ENCODE data around the gene NHLRC4. TPM values are rescaled to one million over a fixed set of nuclear protein-coding genes. Genes with fewer than 3 reads are reported as not detected.

Gene NHLRC4
- total RNA-seq, 1 donor from 2014 or later, result 1.0 TPM

DNA sequence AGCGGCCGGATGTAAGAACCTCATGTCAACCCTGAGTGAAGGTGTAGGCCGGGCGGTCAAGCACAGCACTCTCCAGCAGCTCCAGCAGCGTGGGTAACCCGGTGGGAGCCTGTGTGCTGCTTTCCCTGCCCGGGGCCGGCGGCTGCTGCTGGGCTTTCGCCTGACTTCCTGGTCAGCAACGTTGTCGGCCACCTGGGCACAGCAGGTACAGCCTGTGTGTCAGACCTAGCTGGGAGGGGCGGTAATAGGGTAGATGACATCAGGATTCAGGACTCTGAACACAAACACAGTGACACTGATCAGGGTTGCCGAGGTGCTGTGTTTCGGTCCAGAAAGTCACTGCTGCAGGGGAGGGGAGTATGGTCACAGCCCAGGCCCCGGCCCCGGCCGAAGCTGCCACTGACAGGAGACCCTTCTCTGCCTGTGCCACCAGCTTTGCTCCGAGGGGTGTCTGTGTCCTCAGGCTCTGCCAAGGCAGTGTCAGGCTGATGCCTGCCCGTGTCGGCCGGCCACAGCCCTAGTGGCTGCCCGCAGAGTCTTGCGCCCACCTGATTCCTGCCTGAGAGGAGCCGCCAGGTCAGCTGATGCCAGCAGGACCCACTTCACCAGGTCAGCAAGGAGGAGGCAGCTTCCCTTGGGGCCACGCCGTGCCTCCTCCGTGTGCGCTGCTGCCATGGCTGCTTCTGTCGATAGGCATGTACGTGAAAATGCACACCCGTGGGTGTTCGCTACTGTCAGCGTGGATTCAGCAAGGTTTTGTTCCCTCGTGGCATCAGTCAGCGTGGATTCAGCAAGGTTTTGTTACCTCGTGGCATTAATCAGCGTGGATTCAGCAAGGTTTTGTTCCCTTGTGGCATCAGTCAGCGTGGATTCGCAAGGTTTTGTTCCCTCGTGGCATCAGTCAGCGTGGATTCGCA, 32.3 kb downstream of the NHLRC4 start:
- no peaks in the 10 kb centered on the region for H3K27me3 Mint-ChIP-seq
- peaks cover 12% of the 10 kb centered on the region for H3K36me3 Mint-ChIP-seq (ENCODE audit: low read depth)
- no peak overlapping the region for H3K27ac Mint-ChIP-seq
- ATAC-seq (ENCODE audit: low read depth) (no peak), DNase-seq (no peak)
- intact Hi-C loops (cut with micrococcal nuclease), result no loop called here
- ChIA-PET POLR2A (interaction anchor here (0.6 kb wide), 1 partner anchor 882 kb away, joined by 5 read pairs; no protein-coding TSS in a partner anchor), CTCF (interaction anchor here (0.7 kb wide), 1 partner anchor 11 kb away, joined by 3 read pairs; no protein-coding TSS in a partner anchor)
- TF ChIP-seq CTCF (IDR thresholded peaks at IDR 0.05), result no peak
- no peak overlapping the region for H3K4me3 Mint-ChIP-seq
- no peaks in the 10 kb centered on the region for H3K9me3 Mint-ChIP-seq
- peaks cover under 1% of the 10 kb centered on the region for H3K4me1 Mint-ChIP-seq

- CTCF ChIA-PET, result no interaction called here
- Mint-ChIP-seq H3K36me3 (ENCODE audit: low read depth) (peaks cover 15% of the 10 kb centered on the region), H3K27ac (no peak overlapping the region), H3K4me1 (no peaks in the 10 kb centered on the region), H3K4me3 (no peak overlapping the region), H3K27me3 (no peaks in the 10 kb centered on the region), H3K9me3 (no peaks in the 10 kb centered on the region)
- POLR2A ChIA-PET, result no interaction called here
- intact Hi-C loops (cut with micrococcal nuclease), result no loop called here
- no peak for TF ChIP-seq CTCF (IDR thresholded peaks at IDR 0.05)
- DNase-seq (no peak), ATAC-seq (ENCODE audit: low read depth) (no peak)
Measured at GRCh38 chr16:600781-601180, 34.0 kb downstream of the NHLRC4 start.

GRCh38 chr16:603933-604332, 37.1 kb downstream of the NHLRC4 start:
- peaks cover 3% of the 10 kb centered on the region for H3K9me3 Mint-ChIP-seq
- H3K4me3 Mint-ChIP-seq, result no peak overlapping the region
- no peak for ATAC-seq (ENCODE audit: low read depth)
- POLR2A ChIA-PET, result no interaction called here
- CTCF ChIA-PET, result interaction anchor here (0.7 kb wide), 1 partner anchor 163 kb away, joined by 3 read pairs; no protein-coding TSS in a partner anchor
- H3K36me3 Mint-ChIP-seq (ENCODE audit: low read depth), result peaks cover 7% of the 10 kb centered on the region
- no peak for TF ChIP-seq CTCF (IDR thresholded peaks at IDR 0.05)
- peaks cover 6% of the 10 kb centered on the region for H3K4me1 Mint-ChIP-seq
- H3K27me3 Mint-ChIP-seq, result no peaks in the 10 kb centered on the region
- no peak overlapping the region for H3K27ac Mint-ChIP-seq
- DNase-seq, result no peak
- intact Hi-C loops (cut with micrococcal nuclease), result no loop called here

- ATAC-seq (ENCODE audit: low read depth), result no peak
- no peak for DNase-seq
- intact Hi-C loops (cut with micrococcal nuclease), result no loop called here
Measured at GRCh38 chr16:606656-607307, 40.0 kb downstream of the NHLRC4 start.

More at GRCh38 chr16:606656-607307, 40.0 kb downstream of the NHLRC4 start:
- no peaks in the 10 kb centered on the region for H3K27me3 Mint-ChIP-seq
- no peak overlapping the region for H3K4me3 Mint-ChIP-seq
- peaks cover 6% of the 10 kb centered on the region for H3K36me3 Mint-ChIP-seq (ENCODE audit: low read depth)
- no peak overlapping the region for H3K27ac Mint-ChIP-seq
- POLR2A ChIA-PET, result no interaction called here
- CTCF ChIA-PET, result no interaction called here
- H3K4me1 Mint-ChIP-seq, result peaks cover 14% of the 10 kb centered on the region
- TF ChIP-seq CTCF (IDR thresholded peaks at IDR 0.05), result no peak
- H3K9me3 Mint-ChIP-seq, result peaks cover 3% of the 10 kb centered on the region

All from activated B cell treated with CpG ODN at 0.5 μM for 24 hours (primary cell).